NCI-H1417 (cell line): ENCODE measurements around the gene CHTOP.
A peak's percentile ranks its signal among the peaks of the same experiment; 100 is the strongest.

Experiments used
- DNase-seq, 3 experiments: peaks; one replicate each; lab custom pipeline; 2025; lab: John Stamatoyannopoulos, UW

The CHTOP gene

DNA sequence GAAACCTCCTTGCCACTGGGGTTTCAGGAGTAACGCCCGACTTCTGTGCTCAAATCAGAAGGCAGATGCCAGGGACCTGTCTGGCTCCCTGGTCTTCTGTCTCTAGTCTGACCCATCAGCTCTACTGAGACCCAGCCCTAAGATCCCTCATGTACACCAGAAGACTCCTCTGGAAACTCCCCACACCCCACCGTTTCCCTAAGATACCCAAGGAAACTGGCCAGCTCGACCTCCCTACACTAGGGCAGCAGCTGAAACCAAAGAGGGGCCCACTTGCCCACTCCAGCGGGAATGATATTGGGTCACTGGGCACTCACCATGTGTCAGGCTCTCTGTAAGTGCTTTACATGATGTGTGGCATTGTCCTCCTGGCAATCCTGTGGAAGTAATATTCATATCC is 20.5 kb upstream of the CHTOP start:
- DNase-seq = no peak

DNA sequence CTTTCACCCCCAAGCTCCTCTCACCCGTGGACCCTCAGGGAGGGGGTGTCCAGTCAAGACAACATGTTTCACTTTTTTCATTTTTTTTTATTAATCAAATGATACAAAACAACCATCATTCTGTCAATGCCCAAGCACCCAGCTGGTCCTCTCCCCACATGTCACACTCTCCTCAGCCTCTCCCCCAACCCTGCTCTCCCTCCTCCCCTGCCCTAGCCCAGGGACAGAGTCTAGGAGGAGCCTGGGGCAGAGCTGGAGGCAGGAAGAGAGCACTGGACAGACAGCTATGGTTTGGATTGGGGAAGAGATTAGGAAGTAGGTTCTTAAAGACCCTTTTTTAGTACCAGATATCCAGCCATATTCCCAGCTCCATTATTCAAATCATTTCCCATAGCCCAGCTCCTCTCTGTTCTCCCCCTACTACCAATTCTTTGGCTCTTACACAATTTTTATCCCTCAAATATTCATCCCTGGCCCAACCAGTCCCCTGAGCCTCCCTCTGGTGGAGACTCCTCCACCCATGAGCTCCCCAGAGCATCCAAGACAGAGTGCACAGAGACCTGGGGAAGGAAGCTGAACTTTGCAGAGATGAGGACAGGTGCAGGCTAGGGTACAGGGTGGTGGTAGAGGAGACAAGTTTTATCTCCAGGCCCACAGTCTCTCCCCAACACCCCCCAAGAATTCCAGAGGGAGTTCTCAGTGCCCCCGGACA is 19.5 kb upstream of the CHTOP start:
- no peak for DNase-seq

DNA sequence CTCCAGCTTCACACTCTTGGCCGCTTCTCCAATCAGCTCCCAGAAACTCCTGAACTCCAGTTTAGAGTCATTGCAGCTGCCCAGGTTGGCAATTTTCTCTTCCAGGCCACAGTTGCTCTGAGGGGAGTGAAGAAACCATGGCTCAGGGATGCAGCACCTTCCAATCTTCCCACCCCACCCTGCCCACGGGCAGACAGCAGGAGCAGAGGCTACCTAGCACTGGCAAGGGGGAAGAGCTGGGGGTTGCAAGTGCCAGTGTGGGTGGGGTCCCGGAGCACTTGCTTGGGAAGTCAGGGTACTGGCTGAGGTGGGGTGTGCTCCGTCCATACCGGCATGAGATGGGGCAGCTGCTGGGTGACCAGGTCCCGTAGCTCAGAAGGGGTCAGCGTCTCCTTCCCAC is 19.0 kb upstream of the CHTOP start:
- DNase-seq = no peak

DNA sequence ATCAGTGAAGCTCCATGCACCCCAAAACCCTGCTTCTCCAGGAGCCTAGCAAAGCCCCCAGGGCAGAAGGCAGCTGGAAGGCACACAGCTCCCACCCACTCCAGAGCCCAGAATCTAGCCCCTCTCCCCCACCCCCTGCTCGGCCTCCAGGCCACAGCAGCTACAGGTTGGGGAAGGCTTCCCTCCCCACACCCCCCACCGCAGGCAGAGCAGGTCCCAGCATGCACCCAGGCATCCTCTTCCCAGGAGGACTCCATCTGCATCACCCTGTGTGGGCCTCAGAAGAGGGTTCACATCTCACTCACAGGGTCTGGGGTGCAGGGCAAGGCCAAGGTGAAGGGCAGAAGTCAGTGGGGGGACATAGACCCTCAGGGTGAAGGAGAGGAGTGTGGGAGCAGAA is 18.5 kb upstream of the CHTOP start:
- no peak for DNase-seq

DNA sequence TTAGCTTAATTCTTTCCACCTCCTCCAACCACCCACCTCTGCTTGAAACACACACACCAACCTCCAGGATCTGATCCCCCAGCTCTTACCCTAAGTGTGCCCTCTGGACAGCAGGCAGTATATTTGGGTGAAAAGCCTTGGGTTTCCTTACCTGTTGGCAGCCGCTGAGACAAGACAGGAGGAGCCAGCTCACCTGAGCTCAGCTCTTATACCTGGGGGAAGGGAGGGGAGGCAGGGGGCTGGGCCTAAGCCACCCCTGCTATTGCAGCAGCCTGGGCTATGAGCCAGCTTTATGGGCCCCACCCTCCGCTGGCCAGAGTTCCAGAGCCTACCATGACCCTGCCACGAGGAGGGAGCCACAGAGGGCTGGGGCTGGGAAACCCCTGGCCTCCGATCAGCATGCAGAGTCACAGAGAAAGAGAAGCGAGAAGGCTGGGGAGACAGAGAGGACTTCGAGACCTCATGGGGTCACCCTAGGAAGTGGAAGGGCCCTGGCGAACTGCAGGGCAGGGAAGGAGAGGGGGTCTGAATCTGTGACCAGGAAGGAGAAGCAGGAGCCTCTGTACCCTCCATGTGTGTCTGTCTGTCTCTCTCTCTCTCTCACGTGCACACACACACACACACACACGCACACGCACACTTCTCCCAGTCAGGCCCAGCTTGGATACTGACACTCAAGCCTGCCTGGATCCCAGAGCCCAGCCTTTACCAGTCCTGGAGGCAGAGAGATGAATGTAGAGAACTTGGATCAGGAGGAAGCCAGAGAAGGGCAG is 17.5 kb upstream of the CHTOP start, which contains the start of gene S100A14:
S100A14 (minus strand) TSS at position 182 of the 773 bp plus-strand sequence. CDS start 467 bp downstream, outside the sequence.
- DNase-seq = no peak

DNA sequence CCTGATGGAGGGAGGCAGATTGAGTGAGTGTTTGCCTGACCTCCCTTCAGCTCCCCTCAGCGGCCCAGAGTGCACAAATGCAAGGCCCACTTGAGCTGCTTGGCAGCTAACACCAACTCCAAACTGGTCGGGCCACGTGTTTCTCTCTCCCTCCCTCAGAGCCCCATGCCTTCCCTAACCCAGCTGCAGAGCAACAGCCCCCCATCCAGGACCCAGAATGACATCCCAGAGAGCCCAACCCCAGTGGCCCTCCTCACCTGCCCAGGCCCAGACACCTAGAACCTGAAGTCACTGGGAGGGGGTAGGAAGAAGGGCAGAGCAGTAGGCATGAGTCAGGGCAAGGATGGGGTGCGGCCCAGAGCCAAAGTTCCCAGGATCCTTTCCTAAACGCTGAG is 17.0 kb upstream of the CHTOP start:
- no peak for DNase-seq

DNA sequence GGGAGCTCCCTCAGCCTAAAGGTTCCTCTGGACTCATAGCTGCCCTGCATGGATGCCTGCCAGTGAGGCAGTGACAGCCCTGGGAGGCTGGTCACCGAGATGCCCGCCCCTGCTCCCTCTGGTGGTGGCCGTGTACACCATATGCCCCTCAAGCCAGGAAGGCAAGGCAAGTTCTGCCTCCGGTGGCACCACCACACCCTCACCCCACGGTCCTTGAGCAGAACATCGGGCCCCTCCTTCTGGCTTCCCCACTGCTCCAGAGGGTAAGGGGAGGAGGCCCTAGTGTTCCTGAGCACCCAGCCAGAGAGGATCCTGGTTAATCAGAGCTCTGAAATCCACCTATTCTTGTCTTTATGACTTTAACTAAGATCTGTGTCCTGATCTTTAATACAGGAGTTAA is 16.2 kb upstream of the CHTOP start:
- DNase-seq = peak; percentile 52 to 72 (median 69)

DNA sequence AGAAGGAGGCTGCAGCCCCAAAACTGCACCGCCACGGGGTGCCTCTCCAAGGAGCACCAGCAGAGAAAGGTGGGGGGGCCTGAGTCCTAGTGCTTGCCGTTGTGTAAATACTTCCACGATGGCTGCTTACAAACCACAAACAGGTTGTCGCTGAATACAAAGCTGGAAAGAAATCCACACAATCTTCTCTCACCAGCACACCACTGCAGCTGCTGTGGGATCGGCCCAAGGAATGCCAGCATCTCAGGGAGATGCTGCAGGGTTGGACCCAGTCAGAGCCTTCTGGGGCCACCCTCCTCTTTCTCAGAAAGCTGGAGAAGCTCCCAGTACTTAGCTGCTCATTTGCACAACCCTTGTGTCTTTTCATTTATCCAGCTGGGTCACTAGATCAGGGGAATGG is 14.7 kb upstream of the CHTOP start:
- DNase-seq = no peak

DNA sequence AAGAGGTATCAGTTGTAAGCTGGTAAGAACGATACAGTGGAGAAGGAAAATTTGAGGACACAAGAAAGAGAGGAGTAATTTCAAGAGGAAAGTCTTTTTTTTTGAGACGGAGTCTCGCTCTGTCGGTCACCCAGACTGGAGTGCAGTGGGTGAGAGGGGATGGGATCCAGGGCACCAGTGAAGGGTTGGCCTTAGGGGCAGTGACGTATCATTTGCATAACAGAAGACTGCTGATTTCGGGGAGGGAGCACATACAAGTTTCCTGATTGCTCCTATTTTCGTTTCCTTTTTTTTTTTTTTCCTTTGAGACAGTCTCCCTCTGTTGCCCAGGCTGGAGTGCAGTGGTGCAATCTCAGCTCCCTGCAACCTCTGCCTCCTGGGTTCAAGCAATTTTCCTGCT is 10.8 kb upstream of the CHTOP start:
- DNase-seq = no peak

DNA sequence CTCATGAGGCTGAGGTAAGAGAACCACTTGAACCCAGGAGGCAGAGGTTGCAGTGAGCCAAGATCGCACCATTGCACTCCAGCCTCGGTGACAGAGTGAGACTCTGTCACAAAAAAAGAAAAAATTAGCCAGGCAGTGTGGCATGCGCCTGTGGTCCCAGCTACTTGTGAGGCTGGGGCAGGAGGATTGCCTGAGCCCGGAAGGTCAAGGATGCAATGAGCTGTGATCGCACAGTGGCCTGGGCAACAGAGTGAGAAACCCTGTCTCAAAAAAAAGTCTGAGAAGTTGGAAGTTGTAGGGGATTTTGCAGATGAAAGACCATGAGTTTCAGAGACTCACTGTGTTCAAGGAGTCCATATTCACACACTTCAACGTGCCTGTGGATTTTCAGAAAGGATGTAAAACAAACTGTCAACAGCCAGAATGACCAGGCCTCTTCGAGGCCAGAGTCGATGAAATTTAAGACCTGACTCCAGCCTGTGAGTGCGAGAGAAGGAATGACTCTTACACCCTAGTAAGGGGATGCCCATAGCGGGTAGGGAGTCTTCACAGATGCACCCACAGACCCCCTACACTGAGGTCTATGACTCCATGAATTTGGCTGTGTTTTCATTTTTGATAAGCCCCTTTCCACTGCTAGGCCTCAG is 8.8 kb upstream of the CHTOP start:
- no peak for DNase-seq

DNA sequence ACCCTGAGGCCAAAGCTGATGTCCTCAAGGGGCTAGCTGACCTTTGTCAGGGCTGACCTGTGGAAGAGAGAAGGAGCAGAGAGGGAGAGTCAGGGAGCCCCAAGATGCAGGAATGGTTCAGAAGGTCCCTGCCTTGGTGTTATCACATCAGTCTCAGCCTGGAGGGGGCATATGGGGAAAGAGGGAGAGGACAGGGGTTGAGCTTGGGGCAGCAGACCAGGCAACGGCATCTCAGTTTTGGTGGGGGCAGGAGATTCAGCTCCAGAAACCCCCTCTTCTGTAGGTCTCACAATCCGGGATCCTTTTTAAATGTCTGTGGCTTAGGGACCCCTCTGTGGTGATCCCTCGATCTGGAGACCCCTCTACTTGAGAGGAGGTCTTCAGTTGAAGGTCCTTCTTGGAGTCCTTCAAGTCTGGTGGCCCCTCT is 7.4 kb upstream of the CHTOP start:
- DNase-seq = no peak

DNA sequence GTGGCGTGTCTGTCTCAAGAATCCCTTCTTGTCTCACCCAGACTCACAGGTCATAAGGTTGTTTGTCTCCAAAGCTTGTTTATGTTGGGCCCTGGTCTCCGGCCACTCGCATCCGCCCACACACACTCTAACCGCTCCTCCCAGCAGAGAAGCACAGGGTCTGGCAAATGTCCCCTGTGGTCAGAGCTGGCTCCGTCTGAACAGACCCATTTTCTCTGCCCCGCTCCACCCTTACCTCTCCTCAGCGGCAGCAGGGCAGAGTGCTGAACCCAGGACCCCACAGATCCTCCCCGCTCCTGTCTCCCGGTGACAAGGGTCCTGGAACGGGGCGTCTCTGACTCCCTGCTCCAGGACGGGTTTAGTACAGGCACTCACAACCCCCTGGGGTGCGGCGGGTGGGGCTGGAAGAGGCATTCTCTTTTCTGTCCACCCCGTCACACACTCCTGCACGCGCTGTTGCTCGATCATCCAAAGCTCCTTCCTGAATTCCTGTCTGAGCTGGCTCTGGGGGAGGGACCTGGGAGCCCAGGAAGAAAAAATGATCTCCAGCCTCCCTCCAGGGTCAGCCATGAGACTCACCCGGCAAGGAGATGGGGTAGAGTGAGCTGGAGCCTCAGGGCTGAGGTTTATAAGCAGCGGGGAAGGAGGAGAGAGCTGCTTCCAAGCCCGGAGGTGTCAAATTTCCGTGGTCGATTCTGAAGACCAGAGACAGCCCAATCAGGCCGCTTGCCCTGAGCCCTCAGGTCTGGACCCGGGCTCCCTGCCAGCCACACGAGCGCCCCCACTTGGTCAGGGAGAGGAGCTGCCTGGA is 6.8 kb upstream of the CHTOP start, which contains the start of gene S100A13:
S100A13 (minus strand) TSS at position 602 of the 811 bp plus-strand sequence. CDS start 1,033 bp downstream, outside the sequence.
- peak; percentile 82 to 98 (median 85) for DNase-seq

DNA sequence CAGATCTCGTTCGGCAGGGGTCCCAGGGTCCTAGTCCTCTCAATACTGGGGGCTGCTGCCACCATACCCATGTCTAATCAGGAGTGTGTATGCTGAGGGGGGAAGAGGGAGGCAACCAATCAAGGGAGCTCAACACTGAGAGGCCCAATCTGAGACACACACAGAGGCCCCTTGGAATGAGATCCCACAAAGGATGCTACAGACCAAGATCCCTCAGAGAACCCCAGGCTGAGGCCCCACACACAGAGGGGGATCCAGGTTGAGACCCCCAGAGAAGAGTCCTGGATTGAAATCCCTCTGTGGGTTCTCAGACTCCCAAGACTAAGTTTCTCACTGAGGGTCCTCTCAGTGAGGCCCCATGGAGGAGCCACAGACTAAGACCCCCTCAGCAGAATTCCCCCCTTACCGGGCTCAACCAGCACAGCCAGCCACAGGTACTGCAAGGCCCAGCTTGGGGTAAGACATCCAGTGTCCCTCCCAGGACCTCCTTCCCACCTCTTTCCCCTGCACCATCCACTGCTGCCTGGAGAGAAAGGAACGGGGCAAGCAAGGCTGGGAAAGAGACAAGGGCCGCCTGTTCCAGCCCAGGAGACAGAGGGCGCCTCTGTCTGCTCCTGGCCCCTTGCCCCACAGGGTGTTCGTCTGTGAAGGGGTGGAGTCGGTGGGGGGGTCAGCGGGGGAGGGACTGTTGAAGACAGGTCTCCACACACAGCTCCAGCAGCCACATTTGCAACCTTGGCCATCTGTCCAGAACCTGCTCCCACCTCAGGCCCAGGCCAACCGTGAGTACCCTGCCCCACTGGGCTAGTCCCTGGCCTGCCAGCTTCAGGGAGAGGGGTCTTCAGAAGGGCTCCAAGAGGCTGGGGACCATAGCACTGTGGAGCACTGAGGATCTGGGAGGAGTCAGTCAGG is 5.9 kb upstream of the CHTOP start, which contains the start of gene S100A1:
S100A1 (plus strand) TSS at position 720 of the 912 bp plus-strand sequence. CDS start 2,088 bp downstream, outside the sequence.
- no peak for DNase-seq

DNA sequence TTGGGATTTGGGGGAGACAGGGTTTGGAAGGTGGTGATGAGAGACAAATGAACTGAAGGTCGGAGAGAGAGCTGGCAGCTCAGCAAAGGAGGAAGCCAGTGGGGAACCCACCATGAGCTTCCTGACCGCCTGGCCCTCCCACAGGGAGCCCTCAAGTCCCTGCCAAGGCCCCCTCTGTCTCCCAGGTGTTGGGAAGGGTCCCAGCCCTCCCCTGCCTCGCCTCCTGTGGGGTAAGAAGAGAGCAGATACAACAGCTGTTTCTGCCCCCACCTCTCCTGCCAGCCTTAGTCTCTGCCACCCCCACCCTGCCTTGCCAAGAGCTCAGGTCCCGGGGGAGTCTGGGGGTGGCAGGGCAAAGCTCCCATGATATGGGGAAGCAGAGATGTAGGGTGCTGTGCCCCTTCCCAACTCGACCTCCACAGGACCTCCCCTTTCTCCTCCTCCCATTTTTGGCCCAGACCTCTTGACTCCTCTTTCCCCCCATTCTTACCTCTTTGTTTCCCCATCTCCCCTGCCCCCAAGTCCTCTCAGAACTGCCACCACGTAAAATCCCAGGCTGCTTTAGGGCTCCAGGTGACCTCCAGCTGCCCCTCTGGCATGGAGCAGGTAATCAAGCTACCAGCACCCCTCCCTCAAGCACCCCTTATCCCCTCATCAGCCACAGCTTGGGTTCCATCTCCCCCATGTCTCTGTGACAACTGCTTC is 5.1 kb upstream of the CHTOP start:
- DNase-seq = no peak

DNA sequence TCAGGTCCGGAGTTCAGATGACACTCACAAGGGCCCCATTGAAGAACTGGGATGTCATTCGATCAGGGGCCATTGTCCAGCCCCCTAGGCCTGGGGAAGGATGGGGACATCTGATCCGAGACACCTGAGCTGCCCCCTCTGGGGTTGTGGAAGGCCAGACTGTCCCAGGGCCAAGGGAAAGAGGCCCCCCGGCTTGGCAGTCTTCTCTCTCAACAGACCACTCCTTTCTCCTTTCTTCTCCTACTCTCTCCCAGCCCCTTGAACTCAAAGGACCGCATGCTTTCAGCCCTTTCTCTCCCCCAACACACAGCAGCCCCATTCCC is 4.6 kb upstream of the CHTOP start:
- no peak for DNase-seq

DNA sequence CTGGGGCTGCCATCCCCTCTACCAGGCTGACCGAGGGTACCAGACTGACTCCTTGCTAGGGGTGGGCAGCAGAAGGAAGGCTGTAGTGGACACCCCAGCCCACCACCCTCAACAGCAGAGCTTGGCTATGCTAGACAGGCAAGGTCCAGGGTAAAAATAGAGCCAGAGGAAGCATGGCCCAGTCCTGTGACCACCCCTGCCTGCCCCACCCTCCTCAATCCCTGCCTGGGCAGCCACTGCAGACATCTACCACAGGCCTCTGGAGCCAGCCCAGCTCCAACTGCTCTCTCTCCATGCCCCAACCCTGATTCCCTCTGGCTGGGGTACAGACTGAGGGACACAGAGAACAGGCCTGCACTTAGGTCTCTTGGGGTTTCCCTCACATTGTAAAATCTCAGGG is 3.9 kb upstream of the CHTOP start:
- DNase-seq = no peak

DNA sequence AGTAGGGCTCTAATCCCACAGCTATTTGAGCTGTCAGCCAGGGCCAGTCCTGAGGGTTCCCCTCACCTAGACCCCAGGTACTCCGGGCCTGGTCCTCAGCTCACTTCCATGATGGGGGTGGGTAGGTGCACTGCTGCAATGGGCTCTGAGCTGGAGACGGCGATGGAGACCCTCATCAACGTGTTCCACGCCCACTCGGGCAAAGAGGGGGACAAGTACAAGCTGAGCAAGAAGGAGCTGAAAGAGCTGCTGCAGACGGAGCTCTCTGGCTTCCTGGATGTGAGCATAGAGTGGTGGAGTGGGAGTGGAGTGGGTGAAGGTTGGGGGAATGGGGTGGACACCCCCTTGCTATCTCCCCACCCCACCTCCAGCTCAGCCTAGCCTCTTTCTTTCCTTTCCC is 3.5 kb upstream of the CHTOP start:
- no peak for DNase-seq

DNA sequence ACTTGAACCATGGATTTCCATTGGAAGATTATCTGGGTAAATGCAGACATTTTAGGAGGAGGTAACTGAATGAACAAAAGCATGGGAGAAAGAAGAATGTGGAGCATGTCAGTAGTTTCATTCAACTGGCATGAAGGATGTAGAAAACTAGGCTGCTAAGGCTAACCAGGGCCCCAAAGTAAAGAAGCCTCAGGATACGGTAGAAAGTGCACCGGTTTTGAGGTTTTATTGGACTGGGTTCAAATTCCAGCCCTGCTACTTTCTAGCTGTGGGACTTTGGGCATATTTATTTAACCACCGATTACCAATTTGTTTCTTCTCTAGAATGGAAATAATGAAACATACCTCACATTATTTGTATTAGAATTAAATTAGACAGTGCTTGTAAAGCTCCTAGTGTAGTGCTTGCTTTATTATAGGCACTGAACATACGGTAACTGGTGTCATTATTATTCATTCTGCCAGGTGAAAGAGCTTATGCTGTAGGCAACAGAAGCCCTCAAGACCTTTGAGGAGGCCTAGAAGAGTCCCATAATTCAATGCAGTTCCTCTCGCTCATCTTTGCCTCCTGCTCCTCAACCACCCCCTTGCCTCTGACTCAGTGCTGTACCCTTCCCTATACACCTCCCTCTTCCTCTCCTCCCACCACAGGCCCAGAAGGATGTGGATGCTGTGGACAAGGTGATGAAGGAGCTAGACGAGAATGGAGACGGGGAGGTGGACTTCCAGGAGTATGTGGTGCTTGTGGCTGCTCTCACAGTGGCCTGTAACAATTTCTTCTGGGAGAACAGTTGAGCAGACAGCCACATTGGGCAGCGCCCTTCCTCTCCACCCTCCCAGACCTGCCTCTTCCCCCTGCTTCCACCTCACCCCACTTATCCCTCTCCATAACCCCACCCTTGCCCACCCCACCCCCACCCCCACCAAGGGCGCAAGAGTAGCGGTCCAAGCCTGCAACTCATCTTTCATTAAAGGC is 2.5 kb upstream of the CHTOP start:
- DNase-seq = no peak

DNA sequence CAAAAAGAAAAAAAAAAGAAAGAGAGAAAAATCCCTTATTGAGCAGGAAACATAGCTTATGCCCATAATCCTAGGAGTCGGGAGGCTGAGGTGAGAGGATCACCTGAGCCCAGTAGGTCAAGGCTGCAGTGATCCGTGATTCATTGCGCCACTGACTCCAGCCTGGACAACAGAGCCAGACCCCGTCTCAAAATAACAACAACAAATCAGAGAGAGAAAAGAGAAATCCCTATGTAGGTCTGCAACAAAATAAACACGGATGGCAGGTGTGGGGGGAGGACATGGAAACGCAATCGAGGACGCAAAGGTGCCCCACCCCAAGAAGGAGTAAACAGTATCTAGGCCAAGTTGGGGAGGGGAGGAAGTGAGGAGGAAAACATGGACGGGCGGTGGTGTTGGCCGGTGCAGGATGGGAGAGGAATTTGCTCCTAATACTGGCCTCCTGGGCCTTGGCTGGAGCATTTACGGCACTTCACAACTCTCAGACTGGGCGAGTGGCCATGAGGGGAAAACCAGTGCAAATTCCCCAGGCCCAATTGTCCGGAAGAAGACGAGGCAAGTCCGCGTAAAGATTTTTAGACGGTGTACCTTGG is 609 bp upstream of the CHTOP start:
- no peak for DNase-seq
